ENCODE results near the gene IL23R. TPM values are rescaled to one million over a fixed set of nuclear protein-coding genes. Genes with fewer than 3 reads are reported as not detected.

Gene IL23R
- polyA plus RNA-seq, 1 experiment: not detected

- no peak for TF ChIP-seq CTCF (IDR thresholded peaks at IDR 0.05; ENCODE audit: low read depth, low read length)
- Histone ChIP-seq H3K27ac (ENCODE audit: low read depth, low read length) (no peak overlapping the region), H3K4me3 (ENCODE audit: low read depth, low read length) (no peak overlapping the region), H3K27me3 (ENCODE audit: control insufficient read depth, insufficient read depth, low read length) (peaks cover 6% of the 10 kb centered on the region), H3K9me3 (ENCODE audit: control insufficient read depth, insufficient read depth, low read length) (no peaks in the 10 kb centered on the region)
- CTCF ChIA-PET: interaction anchor here (0.8 kb wide), 1 partner anchor 14 kb away, joined by 3 read pairs; no protein-coding TSS in a partner anchor
- POLR2A ChIA-PET: no interaction called here
- DNase-seq (ENCODE audit: low read depth, low spot score): no peak
Measured at GRCh38 chr1:67227196-67227595, 60.9 kb downstream of the IL23R start.

GRCh38 chr1:67228791-67229190 is 62.5 kb downstream of the IL23R start:
- POLR2A ChIA-PET: no interaction called here
- TF ChIP-seq CTCF (IDR thresholded peaks at IDR 0.05; ENCODE audit: low read depth, low read length): no peak
- Histone ChIP-seq H3K4me3 (ENCODE audit: low read depth, low read length) (no peak overlapping the region), H3K9me3 (ENCODE audit: control insufficient read depth, insufficient read depth, low read length) (no peaks in the 10 kb centered on the region), H3K27me3 (ENCODE audit: control insufficient read depth, insufficient read depth, low read length) (peaks cover 6% of the 10 kb centered on the region), H3K27ac (ENCODE audit: low read depth, low read length) (no peak overlapping the region)
- CTCF ChIA-PET: interaction anchor here (1.2 to 4.1 kb wide), 2 partner anchors 15 to 272 kb away, joined by 5 to 15 read pairs; no protein-coding TSS in a partner anchor
- DNase-seq (ENCODE audit: low read depth, low spot score): no peak

DNA sequence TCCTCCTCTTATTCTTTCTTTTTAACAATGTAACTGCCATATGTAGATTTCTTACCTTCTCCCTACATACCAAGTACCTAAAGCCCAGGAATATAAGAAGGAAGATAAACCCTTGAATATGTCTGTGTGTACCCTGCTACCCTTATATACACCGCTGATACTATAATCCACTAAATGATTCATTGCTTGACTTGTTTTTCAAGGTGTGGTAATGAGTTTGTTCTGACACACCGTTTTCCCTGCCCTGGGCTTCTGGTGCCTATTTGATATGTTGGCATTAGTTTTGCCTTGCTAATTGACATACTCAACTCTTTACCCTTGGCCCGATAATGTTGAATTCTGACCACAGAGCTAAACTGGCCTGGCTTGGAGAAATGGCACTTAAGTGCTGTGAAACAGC is 64.3 kb downstream of the IL23R start:
- H3K9me3 ChIP-seq (ENCODE audit: control insufficient read depth, insufficient read depth, low read length): no peaks in the 10 kb centered on the region
- POLR2A ChIA-PET: no interaction called here
- no peak for TF ChIP-seq CTCF (IDR thresholded peaks at IDR 0.05; ENCODE audit: low read depth, low read length)
- no peak overlapping the region for H3K27ac ChIP-seq (ENCODE audit: low read depth, low read length)
- H3K27me3 ChIP-seq (ENCODE audit: control insufficient read depth, insufficient read depth, low read length): peaks cover 6% of the 10 kb centered on the region
- no peak for DNase-seq (ENCODE audit: low read depth, low spot score)
- CTCF ChIA-PET: interaction anchor here (1.8 to 4.1 kb wide), 2 partner anchors 18 to 271 kb away, joined by 5 to 15 read pairs; no protein-coding TSS in a partner anchor
- H3K4me3 ChIP-seq (ENCODE audit: low read depth, low read length): no peak overlapping the region

GRCh38 chr1:67236277-67236676 is 70.0 kb downstream of the IL23R start:
- ChIA-PET POLR2A (no interaction called here), CTCF (interaction anchor here (2.8 kb wide), 1 partner anchor 264 kb away, joined by 30 read pairs; no protein-coding TSS in a partner anchor)
- DNase-seq (ENCODE audit: low read depth, low spot score): no peak
- H3K27ac ChIP-seq (ENCODE audit: low read depth, low read length): no peak overlapping the region
- H3K4me3 ChIP-seq (ENCODE audit: low read depth, low read length): no peak overlapping the region
- no peaks in the 10 kb centered on the region for H3K9me3 ChIP-seq (ENCODE audit: control insufficient read depth, insufficient read depth, low read length)
- TF ChIP-seq CTCF (IDR thresholded peaks at IDR 0.05; ENCODE audit: low read depth, low read length): no peak
- H3K27me3 ChIP-seq (ENCODE audit: control insufficient read depth, insufficient read depth, low read length): peaks cover 11% of the 10 kb centered on the region

DNA sequence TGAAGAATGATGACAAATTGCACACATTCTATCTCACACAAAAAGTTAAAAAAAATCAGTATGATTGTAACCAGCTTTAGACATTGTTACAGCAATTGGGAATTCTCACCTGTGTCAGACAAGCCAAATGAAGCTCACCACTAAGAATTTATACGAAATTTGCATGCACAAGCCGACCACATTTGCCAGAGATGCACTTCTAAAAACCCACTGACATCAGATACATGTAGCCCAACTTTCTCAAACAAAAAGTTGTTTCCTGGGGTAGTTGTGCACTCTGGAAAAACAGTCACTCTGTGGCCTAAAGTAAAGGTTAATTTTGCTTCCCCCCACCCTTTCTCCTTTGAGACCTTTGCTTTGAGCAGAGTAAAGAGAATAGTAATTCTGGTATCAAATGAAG is 73.5 kb downstream of the IL23R start:
- Histone ChIP-seq H3K27ac (ENCODE audit: low read depth, low read length) (no peak overlapping the region), H3K27me3 (ENCODE audit: control insufficient read depth, insufficient read depth, low read length) (peaks cover 11% of the 10 kb centered on the region), H3K9me3 (ENCODE audit: control insufficient read depth, insufficient read depth, low read length) (no peaks in the 10 kb centered on the region), H3K4me3 (ENCODE audit: low read depth, low read length) (no peak overlapping the region)
- CTCF ChIA-PET: no interaction called here
- POLR2A ChIA-PET: no interaction called here
- no peak for TF ChIP-seq CTCF (IDR thresholded peaks at IDR 0.05; ENCODE audit: low read depth, low read length)
- no peak for DNase-seq (ENCODE audit: low read depth, low spot score)
